ENCODE data around the gene NRXN2. TPM values are rescaled to one million over a fixed set of nuclear protein-coding genes. Genes with fewer than 3 reads are reported as not detected.

NRXN2 gene
- polyA plus RNA-seq, 1 of the 3 experiments (the other 2 are of a cell fraction) = 0.15 TPM

DNA sequence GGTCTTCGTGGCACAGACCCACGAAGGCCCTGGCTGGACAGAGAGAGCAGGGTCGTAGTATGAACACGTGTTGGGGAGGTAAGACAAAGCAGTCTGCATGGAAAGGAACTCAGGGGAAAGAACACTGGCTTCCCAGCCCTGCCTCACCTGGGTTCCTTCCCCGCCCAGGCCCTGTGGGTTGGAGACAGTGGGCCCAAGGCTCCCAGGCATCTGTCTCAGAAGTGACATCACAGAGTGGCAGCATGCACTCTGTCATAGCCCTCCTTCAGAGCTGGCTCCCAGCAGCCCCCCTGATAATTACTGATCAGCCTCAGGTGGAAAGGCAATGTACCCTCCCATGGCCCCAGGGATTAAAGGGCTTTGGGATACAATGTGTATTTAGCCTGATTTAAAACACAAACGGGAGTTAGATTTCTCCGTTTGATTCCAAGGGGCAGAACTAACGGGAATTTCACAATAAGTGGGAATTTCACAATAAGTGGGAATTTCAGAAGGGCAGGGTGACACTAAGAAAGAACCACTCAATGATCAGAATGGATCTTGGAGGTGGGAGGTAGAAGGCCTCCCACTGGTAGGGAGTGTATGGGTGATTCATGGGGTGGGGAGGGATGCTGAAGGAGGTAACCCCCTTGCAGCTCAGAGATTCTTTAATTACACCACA, 66.9 kb downstream of the NRXN2 start:
- H3K9ac ChIP-seq = no peak overlapping the region
- no peaks in the 10 kb centered on the region for H3F3A ChIP-seq (replicated peaks; ENCODE audit: insufficient read depth)
- no peaks in the 10 kb centered on the region for H3K27me3 ChIP-seq (ENCODE audit: insufficient read depth)
- no peaks in the 10 kb centered on the region for H3K36me3 ChIP-seq (replicated peaks in 1 of 2; ENCODE audit: control insufficient read depth in 1 of 2, insufficient read depth in 2 of 2, low read length in 1 of 2)
- H3K79me2 ChIP-seq (ENCODE audit: insufficient read depth) = no peaks in the 10 kb centered on the region
- no peaks in the 10 kb centered on the region for H4K20me1 ChIP-seq (ENCODE audit: insufficient read depth)
- no peak for DNase-seq
- no peak overlapping the region for H3K4me2 ChIP-seq
- H2AFZ ChIP-seq (ENCODE audit: low read depth) = no peak overlapping the region
- POLR2A ChIA-PET = no interaction called here
- no peak overlapping the region for H3K4me3 ChIP-seq (ENCODE audit: low read depth in 2 of 2, low read length in 1 of 2)
- no peak overlapping the region for H3K27ac ChIP-seq (ENCODE audit: low read depth in 2 of 2, low read length in 1 of 2)
- WGBS (ENCODE audit: low lambda C conversion rate) = 48% methylated on average over 8 of the region's 8 CpGs
- H3K9me2 ChIP-seq = no peaks in the 10 kb centered on the region
- no peak for TF ChIP-seq GATA2 (CRISPR knock-in tag; IDR thresholded peaks at IDR 0.05)
- no peak for TF ChIP-seq ELF1 (IDR thresholded peaks at IDR 0.05)
- TF ChIP-seq, protein P1, sequence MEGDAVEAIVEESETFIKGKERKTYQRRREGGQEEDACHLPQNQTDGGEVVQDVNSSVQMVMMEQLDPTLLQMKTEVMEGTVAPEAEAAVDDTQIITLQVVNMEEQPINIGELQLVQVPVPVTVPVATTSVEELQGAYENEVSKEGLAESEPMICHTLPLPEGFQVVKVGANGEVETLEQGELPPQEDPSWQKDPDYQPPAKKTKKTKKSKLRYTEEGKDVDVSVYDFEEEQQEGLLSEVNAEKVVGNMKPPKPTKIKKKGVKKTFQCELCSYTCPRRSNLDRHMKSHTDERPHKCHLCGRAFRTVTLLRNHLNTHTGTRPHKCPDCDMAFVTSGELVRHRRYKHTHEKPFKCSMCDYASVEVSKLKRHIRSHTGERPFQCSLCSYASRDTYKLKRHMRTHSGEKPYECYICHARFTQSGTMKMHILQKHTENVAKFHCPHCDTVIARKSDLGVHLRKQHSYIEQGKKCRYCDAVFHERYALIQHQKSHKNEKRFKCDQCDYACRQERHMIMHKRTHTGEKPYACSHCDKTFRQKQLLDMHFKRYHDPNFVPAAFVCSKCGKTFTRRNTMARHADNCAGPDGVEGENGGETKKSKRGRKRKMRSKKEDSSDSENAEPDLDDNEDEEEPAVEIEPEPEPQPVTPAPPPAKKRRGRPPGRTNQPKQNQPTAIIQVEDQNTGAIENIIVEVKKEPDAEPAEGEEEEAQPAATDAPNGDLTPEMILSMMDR (IDR thresholded peaks at IDR 0.05) = no peak
- TF ChIP-seq YY1 (IDR thresholded peaks at IDR 0.05; ENCODE audit: low read depth) = no peak
- peaks cover 5 to 6% of the 10 kb centered on the region in 2 experiments; a peak in 2 of 4 replicates for H3K4me1 ChIP-seq (ENCODE audit: control insufficient read depth in 1 of 2, insufficient read depth in 2 of 2, low read depth in 1 of 2, low read length in 1 of 2)
- no peaks in the 10 kb centered on the region for H3K9me3 ChIP-seq
- CTCF ChIA-PET = interaction anchor here (0.8 to 3.3 kb wide), 3 partner anchors 12 to 207 kb away, joined by 3 to 14 read pairs (median 5); no protein-coding TSS in a partner anchor

DNA sequence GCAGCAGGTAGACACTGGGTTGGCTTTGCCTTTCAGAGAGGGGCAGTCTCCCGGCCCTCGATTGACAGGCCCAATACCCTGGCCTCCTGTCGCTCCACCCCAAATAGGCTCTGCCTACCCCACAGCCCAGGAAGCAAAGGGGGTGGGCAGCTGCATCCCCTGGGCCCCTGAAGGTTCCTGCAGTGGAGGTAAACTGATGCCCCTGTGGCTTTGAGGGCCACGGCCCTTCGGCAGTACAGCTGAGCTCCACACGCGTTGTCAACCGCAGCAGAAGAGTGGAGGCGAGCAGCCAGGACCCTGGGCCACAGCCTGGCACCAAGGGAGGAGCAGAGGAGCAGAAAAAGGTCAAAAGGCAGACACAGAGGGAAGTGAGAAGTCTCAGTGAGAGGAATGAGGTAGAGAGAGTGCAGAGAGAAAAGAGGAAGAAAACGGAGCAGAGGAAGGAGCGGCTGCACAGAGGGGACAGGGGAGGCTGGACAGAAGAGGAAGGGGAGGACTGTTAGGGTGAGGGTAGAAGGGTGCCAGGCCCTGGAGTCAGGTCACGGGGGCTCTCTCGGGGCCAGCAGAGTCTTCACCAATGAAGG, 67.9 kb downstream of the NRXN2 start:
- H2AFZ ChIP-seq (ENCODE audit: low read depth) = no peak overlapping the region
- ChIA-PET CTCF (interaction anchor here (1.0 to 3.3 kb wide), 2 partner anchors 34 to 206 kb away, joined by 3 to 14 read pairs; no protein-coding TSS in a partner anchor), POLR2A (no interaction called here)
- no peak for DNase-seq
- no peaks in the 10 kb centered on the region for H3K9me2 ChIP-seq
- H3K36me3 ChIP-seq (replicated peaks in 1 of 2; ENCODE audit: control insufficient read depth in 1 of 2, insufficient read depth in 2 of 2, low read length in 1 of 2) = no peaks in the 10 kb centered on the region
- peaks cover 5 to 6% of the 10 kb centered on the region in 2 experiments; a peak in 2 of 4 replicates for H3K4me1 ChIP-seq (ENCODE audit: control insufficient read depth in 1 of 2, insufficient read depth in 2 of 2, low read depth in 1 of 2, low read length in 1 of 2)
- no peaks in the 10 kb centered on the region for H4K20me1 ChIP-seq (ENCODE audit: insufficient read depth)
- 54% methylated on average over 13 of the region's 13 CpGs for WGBS (ENCODE audit: low lambda C conversion rate)
- no peak overlapping the region for H3K4me3 ChIP-seq (ENCODE audit: low read depth in 2 of 2, low read length in 1 of 2)
- H3K27ac ChIP-seq (ENCODE audit: low read depth in 2 of 2, low read length in 1 of 2) = no peak overlapping the region
- H3K9me3 ChIP-seq = no peaks in the 10 kb centered on the region
- H3K4me2 ChIP-seq = no peak overlapping the region
- H3K27me3 ChIP-seq (ENCODE audit: insufficient read depth) = no peaks in the 10 kb centered on the region
- no peaks in the 10 kb centered on the region for H3F3A ChIP-seq (replicated peaks; ENCODE audit: insufficient read depth)
- H3K9ac ChIP-seq = no peak overlapping the region
- no peaks in the 10 kb centered on the region for H3K79me2 ChIP-seq (ENCODE audit: insufficient read depth)
- TF ChIP-seq RFX5 (IDR thresholded peaks at IDR 0.05; ENCODE audit: low read length) = no peak
- no peak for TF ChIP-seq FOXM1 (IDR thresholded peaks at IDR 0.05; ENCODE audit: low read depth)
- no peak for TF ChIP-seq RAD21 (IDR thresholded peaks at IDR 0.05; ENCODE audit: low read length)
- no peak for TF ChIP-seq ELF1 (IDR thresholded peaks at IDR 0.05)
- TF ChIP-seq, protein P2, sequence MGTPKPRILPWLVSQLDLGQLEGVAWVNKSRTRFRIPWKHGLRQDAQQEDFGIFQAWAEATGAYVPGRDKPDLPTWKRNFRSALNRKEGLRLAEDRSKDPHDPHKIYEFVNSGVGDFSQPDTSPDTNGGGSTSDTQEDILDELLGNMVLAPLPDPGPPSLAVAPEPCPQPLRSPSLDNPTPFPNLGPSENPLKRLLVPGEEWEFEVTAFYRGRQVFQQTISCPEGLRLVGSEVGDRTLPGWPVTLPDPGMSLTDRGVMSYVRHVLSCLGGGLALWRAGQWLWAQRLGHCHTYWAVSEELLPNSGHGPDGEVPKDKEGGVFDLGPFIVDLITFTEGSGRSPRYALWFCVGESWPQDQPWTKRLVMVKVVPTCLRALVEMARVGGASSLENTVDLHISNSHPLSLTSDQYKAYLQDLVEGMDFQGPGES (IDR thresholded peaks at IDR 0.05; ENCODE audit: low read depth, low read length) = no peak
- no peak for TF ChIP-seq GATA2 (CRISPR knock-in tag; IDR thresholded peaks at IDR 0.05)
- TF ChIP-seq FOSL2 (IDR thresholded peaks at IDR 0.05; ENCODE audit: borderline replicate concordance, low read depth) = no peak
- no peak for TF ChIP-seq RCOR1 (IDR thresholded peaks at IDR 0.05; ENCODE audit: low read length)
- TF ChIP-seq TEAD4 (IDR thresholded peaks at IDR 0.05; ENCODE audit: borderline replicate concordance, insufficient read depth) = no peak
- TF ChIP-seq, protein P3, sequence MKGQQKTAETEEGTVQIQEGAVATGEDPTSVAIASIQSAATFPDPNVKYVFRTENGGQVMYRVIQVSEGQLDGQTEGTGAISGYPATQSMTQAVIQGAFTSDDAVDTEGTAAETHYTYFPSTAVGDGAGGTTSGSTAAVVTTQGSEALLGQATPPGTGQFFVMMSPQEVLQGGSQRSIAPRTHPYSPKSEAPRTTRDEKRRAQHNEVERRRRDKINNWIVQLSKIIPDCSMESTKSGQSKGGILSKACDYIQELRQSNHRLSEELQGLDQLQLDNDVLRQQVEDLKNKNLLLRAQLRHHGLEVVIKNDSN (IDR thresholded peaks at IDR 0.05; ENCODE audit: borderline replicate concordance, low read depth) = no peak
- no peak for TF ChIP-seq JUND (IDR thresholded peaks at IDR 0.05)
- TF ChIP-seq, protein P4, sequence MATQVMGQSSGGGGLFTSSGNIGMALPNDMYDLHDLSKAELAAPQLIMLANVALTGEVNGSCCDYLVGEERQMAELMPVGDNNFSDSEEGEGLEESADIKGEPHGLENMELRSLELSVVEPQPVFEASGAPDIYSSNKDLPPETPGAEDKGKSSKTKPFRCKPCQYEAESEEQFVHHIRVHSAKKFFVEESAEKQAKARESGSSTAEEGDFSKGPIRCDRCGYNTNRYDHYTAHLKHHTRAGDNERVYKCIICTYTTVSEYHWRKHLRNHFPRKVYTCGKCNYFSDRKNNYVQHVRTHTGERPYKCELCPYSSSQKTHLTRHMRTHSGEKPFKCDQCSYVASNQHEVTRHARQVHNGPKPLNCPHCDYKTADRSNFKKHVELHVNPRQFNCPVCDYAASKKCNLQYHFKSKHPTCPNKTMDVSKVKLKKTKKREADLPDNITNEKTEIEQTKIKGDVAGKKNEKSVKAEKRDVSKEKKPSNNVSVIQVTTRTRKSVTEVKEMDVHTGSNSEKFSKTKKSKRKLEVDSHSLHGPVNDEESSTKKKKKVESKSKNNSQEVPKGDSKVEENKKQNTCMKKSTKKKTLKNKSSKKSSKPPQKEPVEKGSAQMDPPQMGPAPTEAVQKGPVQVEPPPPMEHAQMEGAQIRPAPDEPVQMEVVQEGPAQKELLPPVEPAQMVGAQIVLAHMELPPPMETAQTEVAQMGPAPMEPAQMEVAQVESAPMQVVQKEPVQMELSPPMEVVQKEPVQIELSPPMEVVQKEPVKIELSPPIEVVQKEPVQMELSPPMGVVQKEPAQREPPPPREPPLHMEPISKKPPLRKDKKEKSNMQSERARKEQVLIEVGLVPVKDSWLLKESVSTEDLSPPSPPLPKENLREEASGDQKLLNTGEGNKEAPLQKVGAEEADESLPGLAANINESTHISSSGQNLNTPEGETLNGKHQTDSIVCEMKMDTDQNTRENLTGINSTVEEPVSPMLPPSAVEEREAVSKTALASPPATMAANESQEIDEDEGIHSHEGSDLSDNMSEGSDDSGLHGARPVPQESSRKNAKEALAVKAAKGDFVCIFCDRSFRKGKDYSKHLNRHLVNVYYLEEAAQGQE (IDR thresholded peaks at IDR 0.05; ENCODE audit: low read depth, low read length) = no peak
- TF ChIP-seq POLR2AphosphoS5 (IDR thresholded peaks at IDR 0.05; ENCODE audit: low read depth, low read length) = no peak
- TF ChIP-seq CHD2 (IDR thresholded peaks at IDR 0.05; ENCODE audit: low read length, partially characterized antibody) = no peak
- TF ChIP-seq, protein P5, sequence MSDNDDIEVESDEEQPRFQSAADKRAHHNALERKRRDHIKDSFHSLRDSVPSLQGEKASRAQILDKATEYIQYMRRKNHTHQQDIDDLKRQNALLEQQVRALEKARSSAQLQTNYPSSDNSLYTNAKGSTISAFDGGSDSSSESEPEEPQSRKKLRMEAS (IDR thresholded peaks at IDR 0.05; ENCODE audit: low read depth) = no peak
- TF ChIP-seq, protein P6, sequence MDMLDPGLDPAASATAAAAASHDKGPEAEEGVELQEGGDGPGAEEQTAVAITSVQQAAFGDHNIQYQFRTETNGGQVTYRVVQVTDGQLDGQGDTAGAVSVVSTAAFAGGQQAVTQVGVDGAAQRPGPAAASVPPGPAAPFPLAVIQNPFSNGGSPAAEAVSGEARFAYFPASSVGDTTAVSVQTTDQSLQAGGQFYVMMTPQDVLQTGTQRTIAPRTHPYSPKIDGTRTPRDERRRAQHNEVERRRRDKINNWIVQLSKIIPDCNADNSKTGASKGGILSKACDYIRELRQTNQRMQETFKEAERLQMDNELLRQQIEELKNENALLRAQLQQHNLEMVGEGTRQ (IDR thresholded peaks at IDR 0.05; ENCODE audit: borderline replicate concordance, low read depth, low read length) = no peak
